ENCODE data around the gene PRMT9. TPM values are rescaled to one million over a fixed set of nuclear protein-coding genes. Genes with fewer than 3 reads are reported as not detected.

PRMT9 gene
- total RNA-seq, 1 experiment from 2014 or later: 8.6 TPM

- intact Hi-C loops (cut with micrococcal nuclease; ENCODE audit: unreplicated experiment): no loop called here
- H3K36me3 ChIP-seq (ENCODE audit: control insufficient read depth, insufficient read depth, low read length): no peaks in the 10 kb centered on the region
- DNase-seq: no peak
- ChIA-PET CTCF (no interaction called here), POLR2A (no interaction called here)
- no TSS peak for BruUV-seq (replicated peaks)
- peaks cover 32% of the 10 kb centered on the region for H3K36me3 Mint-ChIP-seq (ENCODE audit: insufficient read depth, unreplicated experiment)
- H3K27ac Mint-ChIP-seq (ENCODE audit: unreplicated experiment): no peak overlapping the region
- H3K27me3 Mint-ChIP-seq (ENCODE audit: insufficient read depth, unreplicated experiment): no peaks in the 10 kb centered on the region
- no peak overlapping the region for H3K4me3 Mint-ChIP-seq (ENCODE audit: unreplicated experiment)
- no peaks in the 10 kb centered on the region for H3K9me3 ChIP-seq
- no peak for TF ChIP-seq CTCF (IDR thresholded peaks at IDR 0.05; ENCODE audit: insufficient read depth in 1 of 2, low read depth in 1 of 2, low read length in 1 of 2, severe bottlenecking in 1 of 2, unreplicated experiment in 1 of 2)
- no peaks in the 10 kb centered on the region for H3K9me3 Mint-ChIP-seq (ENCODE audit: unreplicated experiment)
- no peaks in the 10 kb centered on the region for H3K4me1 Mint-ChIP-seq (ENCODE audit: low read depth, unreplicated experiment)
- no peak overlapping the region for H3K4me3 ChIP-seq (ENCODE audit: low read depth, low read length)
- no peaks in the 10 kb centered on the region for H3K4me1 ChIP-seq
- H3K27me3 ChIP-seq (replicated peaks; ENCODE audit: control insufficient read depth, insufficient read depth, low read length): no peaks in the 10 kb centered on the region
These were observed 32.4 kb downstream of the PRMT9 start for GRCh38 chr4:147651563-147651962.

- no peaks in the 10 kb centered on the region for H3K4me1 Mint-ChIP-seq (ENCODE audit: low read depth, unreplicated experiment)
- H3K27ac Mint-ChIP-seq (ENCODE audit: unreplicated experiment): no peak overlapping the region
- intact Hi-C loops (cut with micrococcal nuclease; ENCODE audit: unreplicated experiment): no loop called here
- no peaks in the 10 kb centered on the region for H3K27me3 Mint-ChIP-seq (ENCODE audit: insufficient read depth, unreplicated experiment)
- Histone ChIP-seq H3K36me3 (ENCODE audit: control insufficient read depth, insufficient read depth, low read length) (no peaks in the 10 kb centered on the region), H3K4me3 (ENCODE audit: low read depth, low read length) (no peak overlapping the region), H3K9me3 (no peaks in the 10 kb centered on the region), H3K4me1 (no peaks in the 10 kb centered on the region), H3K27me3 (replicated peaks; ENCODE audit: control insufficient read depth, insufficient read depth, low read length) (no peaks in the 10 kb centered on the region)
- no TSS peak for BruUV-seq (replicated peaks)
- H3K36me3 Mint-ChIP-seq (ENCODE audit: insufficient read depth, unreplicated experiment): peaks cover 23% of the 10 kb centered on the region
- ChIA-PET POLR2A (no interaction called here), CTCF (no interaction called here)
- no peak for TF ChIP-seq CTCF (IDR thresholded peaks at IDR 0.05; ENCODE audit: insufficient read depth in 1 of 2, low read depth in 1 of 2, low read length in 1 of 2, severe bottlenecking in 1 of 2, unreplicated experiment in 1 of 2)
- H3K4me3 Mint-ChIP-seq (ENCODE audit: unreplicated experiment): no peak overlapping the region
- no peak for DNase-seq
- H3K9me3 Mint-ChIP-seq (ENCODE audit: unreplicated experiment): no peaks in the 10 kb centered on the region
These were observed 35.3 kb downstream of the PRMT9 start for GRCh38 chr4:147648656-147649055.

GRCh38 chr4:147645099-147645498 lies 38.9 kb downstream of the PRMT9 start:
- Mint-ChIP-seq H3K36me3 (ENCODE audit: insufficient read depth, unreplicated experiment) (peaks cover 26% of the 10 kb centered on the region), H3K27ac (ENCODE audit: unreplicated experiment) (no peak overlapping the region), H3K27me3 (ENCODE audit: insufficient read depth, unreplicated experiment) (no peaks in the 10 kb centered on the region), H3K4me3 (ENCODE audit: unreplicated experiment) (no peak overlapping the region), H3K9me3 (ENCODE audit: unreplicated experiment) (no peaks in the 10 kb centered on the region), H3K4me1 (ENCODE audit: low read depth, unreplicated experiment) (no peaks in the 10 kb centered on the region)
- H3K27me3 ChIP-seq (replicated peaks; ENCODE audit: control insufficient read depth, insufficient read depth, low read length): no peaks in the 10 kb centered on the region
- no peak for TF ChIP-seq CTCF (IDR thresholded peaks at IDR 0.05; ENCODE audit: insufficient read depth in 1 of 2, low read depth in 1 of 2, low read length in 1 of 2, severe bottlenecking in 1 of 2, unreplicated experiment in 1 of 2)
- H3K4me3 ChIP-seq (ENCODE audit: low read depth, low read length): no peak overlapping the region
- BruUV-seq (replicated peaks): no TSS peak
- no peak for DNase-seq
- no peaks in the 10 kb centered on the region for H3K36me3 ChIP-seq (ENCODE audit: control insufficient read depth, insufficient read depth, low read length)
- H3K4me1 ChIP-seq: no peaks in the 10 kb centered on the region
- H3K9me3 ChIP-seq: no peaks in the 10 kb centered on the region
- intact Hi-C loops (cut with micrococcal nuclease; ENCODE audit: unreplicated experiment): no loop called here
- ChIA-PET CTCF (interaction anchor here (0.6 to 1.4 kb wide), 2 partner anchors 35 to 222 kb away, joined by 3 to 6 read pairs; no protein-coding TSS in a partner anchor), POLR2A (no interaction called here)
